LNCAP (cell line): ENCODE measurements around the gene CCDC27.

Experiments
- TF ChIP-seq, protein P1 (sequence below): fragments of 450-650 bp; IDR thresholded peaks from 2 replicates; pipeline ENCODE4 v1.5.1; 2017; ENCODE audit warnings: mild to moderate bottlenecking

CCDC27 gene

DNA sequence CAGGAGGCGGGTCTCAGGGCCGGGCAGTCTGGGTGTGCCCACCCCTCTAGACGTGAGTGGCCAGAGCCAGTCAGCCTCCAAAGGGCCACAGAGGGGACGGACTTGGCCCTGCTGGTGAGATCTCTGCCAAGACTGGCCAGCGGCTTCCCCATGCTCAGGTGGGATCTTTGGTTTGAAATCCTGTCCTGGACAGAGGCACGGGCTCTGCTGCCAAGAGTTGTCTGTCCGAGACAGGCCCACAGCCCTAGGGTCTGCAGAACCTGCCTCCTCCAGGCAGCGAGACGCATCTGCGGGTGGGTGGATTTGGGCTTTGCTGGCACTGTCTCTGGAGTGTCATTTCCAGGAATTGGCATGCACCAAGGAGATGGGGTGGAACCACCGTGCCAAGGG, 44.3 kb upstream of the CCDC27 start:
- TF ChIP-seq, protein P1, sequence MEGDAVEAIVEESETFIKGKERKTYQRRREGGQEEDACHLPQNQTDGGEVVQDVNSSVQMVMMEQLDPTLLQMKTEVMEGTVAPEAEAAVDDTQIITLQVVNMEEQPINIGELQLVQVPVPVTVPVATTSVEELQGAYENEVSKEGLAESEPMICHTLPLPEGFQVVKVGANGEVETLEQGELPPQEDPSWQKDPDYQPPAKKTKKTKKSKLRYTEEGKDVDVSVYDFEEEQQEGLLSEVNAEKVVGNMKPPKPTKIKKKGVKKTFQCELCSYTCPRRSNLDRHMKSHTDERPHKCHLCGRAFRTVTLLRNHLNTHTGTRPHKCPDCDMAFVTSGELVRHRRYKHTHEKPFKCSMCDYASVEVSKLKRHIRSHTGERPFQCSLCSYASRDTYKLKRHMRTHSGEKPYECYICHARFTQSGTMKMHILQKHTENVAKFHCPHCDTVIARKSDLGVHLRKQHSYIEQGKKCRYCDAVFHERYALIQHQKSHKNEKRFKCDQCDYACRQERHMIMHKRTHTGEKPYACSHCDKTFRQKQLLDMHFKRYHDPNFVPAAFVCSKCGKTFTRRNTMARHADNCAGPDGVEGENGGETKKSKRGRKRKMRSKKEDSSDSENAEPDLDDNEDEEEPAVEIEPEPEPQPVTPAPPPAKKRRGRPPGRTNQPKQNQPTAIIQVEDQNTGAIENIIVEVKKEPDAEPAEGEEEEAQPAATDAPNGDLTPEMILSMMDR: no peak

DNA sequence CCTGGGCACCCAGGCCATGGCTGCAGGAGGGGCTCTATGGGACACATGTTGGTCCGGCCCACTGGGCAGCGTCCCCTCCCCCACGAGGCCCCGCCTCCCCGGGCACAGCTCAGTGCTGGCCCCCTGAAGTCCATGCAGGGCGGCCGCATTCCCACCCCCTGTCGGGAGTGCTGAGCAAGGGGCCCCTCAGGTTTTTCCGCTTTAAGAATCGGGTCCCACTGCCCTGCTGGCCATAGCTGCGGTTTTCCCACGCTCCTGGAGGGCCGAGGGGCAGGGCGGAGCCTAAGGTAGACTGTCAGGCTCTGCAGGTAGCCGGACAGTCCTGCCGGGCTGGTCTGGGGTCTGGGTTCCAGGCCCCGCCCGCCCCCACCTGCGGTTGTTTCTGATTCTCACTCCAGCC, 43.5 kb upstream of the CCDC27 start:
- TF ChIP-seq, protein P1: no peak

DNA sequence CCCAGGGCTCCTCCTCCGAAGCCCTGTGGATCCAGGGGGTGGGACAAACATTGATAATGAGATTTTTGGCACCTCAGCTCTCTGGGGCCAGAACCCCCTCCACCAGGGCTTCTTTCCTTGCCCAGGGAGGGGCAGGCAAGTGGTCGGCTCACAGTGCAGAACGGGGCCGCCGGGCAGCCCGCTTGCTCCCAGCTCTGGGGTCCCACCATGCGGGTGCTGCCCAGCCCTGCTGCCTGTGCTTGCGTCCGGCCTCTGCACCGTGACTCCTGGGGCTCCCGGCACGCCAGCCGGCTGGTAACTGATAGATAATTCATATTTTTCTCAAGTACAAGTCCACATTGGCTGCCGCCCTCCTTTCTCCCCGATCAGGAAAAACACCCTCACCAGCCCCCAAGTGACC, 42.0 kb upstream of the CCDC27 start:
- TF ChIP-seq, protein P1: no peak

DNA sequence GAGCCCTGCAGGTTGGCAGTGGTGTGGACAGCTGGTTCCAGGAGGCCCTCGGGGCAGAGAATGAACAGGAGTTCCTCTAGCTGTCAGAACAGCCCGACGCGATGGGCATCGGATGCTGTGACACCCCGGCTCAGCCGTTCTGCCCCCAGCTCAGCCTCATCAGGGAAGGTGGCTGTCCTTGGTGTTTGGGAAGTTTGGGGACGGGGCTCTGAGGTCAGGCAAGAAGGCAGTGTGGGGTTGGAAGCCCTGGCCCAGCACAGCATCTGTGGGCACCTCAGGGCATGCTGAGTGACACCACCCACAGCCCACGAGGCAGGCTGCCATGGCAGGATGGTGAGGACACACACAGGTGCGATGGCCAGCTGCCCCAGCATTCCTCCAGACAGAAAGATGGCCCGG, 40.9 kb upstream of the CCDC27 start:
- TF ChIP-seq, protein P1: no peak

DNA sequence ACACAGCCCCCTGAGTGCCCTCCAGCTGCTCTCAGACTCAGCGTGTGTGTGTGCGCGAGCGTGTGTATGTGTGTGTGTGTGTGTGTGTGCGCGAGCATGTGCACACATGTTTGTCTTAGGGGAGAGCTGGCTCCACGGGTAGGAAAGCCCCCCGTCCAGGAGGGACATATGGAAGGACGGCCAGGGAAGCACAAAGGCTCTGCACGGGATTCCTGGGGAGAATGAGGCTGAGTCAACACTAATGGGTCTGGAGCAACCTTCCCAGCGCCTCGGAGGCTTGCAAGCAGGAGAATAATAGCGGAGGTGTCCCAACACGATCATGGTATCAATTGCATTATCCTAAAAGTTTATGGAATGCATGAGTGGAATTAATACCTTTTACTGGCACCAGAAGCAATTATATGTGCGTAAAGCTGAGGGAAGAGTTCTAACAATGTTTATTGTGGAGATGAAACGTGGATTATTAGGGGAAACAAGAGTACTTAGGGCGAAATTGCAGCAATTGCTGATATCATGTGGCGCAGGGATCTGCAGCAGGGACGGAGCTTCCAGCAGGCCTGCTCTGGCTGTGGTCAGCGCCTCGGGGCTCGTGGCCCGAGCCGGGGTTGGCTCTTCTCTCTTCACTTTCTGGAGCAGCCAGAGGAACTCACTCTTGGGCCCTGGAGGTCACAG, 40.3 kb upstream of the CCDC27 start:
- TF ChIP-seq, protein P1: no peak

DNA sequence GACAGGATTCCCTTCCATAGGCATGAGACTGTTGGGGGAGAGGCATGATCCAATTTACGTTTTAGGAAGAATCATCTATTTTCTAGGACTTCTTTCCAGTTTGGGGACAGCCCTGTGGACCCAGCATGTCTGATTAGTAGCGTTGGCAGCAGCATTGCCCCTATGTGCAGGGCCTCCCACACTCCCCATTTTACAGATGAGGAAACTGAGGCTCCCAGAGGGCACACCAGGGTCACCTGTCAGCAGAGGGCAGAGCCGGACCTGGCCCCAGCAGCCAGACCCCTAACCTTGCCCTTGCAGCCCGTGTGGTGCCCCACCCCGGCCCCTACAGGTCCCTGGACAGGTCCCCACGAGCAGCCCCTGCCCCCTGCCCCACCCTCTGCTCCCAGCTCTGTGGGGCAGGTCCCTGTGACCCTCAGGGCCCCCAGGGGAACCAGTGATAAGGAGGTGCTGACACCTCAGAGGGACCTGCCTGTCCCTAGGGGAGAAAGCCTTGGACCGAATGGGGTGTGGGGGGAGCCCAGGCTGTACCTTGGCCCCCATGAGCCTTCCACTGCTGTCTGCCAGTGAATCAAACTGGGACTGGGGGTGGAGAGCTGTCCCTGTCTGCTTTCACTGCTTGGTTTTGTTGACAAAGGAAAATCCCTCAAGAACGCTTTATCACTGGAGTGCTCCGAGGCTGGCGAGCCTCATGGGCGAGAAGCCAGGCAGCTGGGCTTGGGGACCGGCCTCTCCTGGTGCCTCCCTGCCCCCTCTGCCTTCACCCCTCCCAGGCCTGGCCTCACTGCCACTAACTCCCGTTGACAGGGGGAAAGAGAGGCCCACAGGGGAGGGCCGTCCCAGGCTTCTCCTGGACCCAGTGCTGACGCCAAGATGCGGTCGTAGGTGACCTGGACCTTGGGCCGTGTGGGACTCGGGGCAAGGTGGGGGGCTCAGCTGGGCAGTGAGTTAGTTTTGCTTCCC, 39.4 kb upstream of the CCDC27 start:
- TF ChIP-seq, protein P1: no peak

DNA sequence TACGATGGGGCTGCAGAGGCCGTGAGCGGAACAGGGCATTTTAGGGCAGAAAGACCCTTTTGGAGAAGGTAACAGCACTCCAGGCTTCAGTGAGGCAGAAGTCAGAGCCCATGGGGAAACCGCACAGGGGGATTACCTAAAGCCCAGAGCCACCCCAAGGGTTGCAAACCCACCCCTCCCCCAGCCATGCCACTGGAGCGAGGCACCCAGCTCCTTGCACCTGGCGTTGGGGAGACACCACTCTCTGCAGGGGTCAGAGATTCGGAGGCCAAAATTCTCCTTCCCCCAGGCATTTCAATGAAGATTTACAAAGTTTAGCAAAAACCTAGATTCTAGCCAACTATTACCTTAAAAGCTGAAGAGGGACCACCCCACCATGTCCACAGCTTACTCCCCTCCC, 38.4 kb upstream of the CCDC27 start:
- TF ChIP-seq, protein P1: no peak
